OCI-LY7 (cell line): ENCODE data around the gene ZKSCAN5. TPM values are rescaled to one million over a fixed set of nuclear protein-coding genes. Genes with fewer than 3 reads are reported as not detected.

Experiments used
- BruUV-seq: library from RNA; stranded (reverse); fragments of 400-500 nt; replicated peaks from 2 replicates; lab custom pipeline; 2021; lab: Mats Ljungman, UMichigan
- CTCF ChIA-PET: fragments of 300-600 bp; sonication (Branson Sonifier 250); formaldehyde crosslinking; loops from one replicate; lab custom pipeline; 2022; ENCODE audit warnings: antibody characterized with exemption; ENCODE audit not compliant: unreplicated experiment; lab: Charles Lee
- POLR2A ChIA-PET: fragments of 300-600 bp; sonication (Branson Sonifier 250); formaldehyde crosslinking; loops from one replicate; lab custom pipeline; 2022; ENCODE audit warnings: antibody characterized with exemption; lab: Charles Lee
- DNase-seq: peaks from one replicate; pipeline ENCODE4 v3.0.0-alpha.2; 2015; ENCODE audit warnings: low spot score
- H2AFZ ChIP-seq: fragments of 200-600 bp; sonication (generic), shearing (Covaris generic); 2 replicates; pipeline ENCODE4 v1.6.1; 2014; ENCODE audit warnings: mild to moderate bottlenecking, antibody characterized with exemption, low read length, moderate library complexity
- H3K27ac ChIP-seq: fragments of 200-600 bp; sonication (generic); 2 replicates; pipeline ENCODE4 v1.5.1; 2014; ENCODE audit warnings: mixed run types, low read depth, mild to moderate bottlenecking, moderate library complexity, low read length, inconsistent platforms; ENCODE audit not compliant: poor library complexity, severe bottlenecking
- H3K36me3 ChIP-seq: fragments of 200-600 bp; sonication (generic); 2 replicates; pipeline ENCODE4 v1.6.1; 2014; ENCODE audit warnings: mild to moderate bottlenecking, antibody characterized with exemption, low read length, moderate library complexity, mixed read lengths; ENCODE audit not compliant: insufficient read depth
- H3K4me1 ChIP-seq: fragments of 200-600 bp; sonication (generic); 2 replicates; pipeline ENCODE4 v1.5.1; 2014; ENCODE audit warnings: mild to moderate bottlenecking, low read length; ENCODE audit not compliant: insufficient read depth, poor library complexity, severe bottlenecking
- H3K4me2 ChIP-seq: fragments of 200-600 bp; sonication (generic); 2 replicates; pipeline ENCODE4 v1.6.1; 2014; ENCODE audit warnings: mild to moderate bottlenecking, low read length
- H3K4me3 ChIP-seq: fragments of 200-600 bp; sonication (generic); 2 replicates; pipeline ENCODE4 v1.5.1; 2014; ENCODE audit warnings: mild to moderate bottlenecking, low read depth, low read length; ENCODE audit not compliant: poor library complexity, severe bottlenecking
- H3K79me2 ChIP-seq: fragments of 200-600 bp; sonication (generic); 2 replicates; pipeline ENCODE4 v1.6.1; 2016; ENCODE audit warnings: low read depth, mild to moderate bottlenecking, low read length, moderate library complexity, mixed read lengths; ENCODE audit not compliant: insufficient read depth
- H3K9me2 ChIP-seq: fragments of 200-600 bp; sonication (generic); 2 replicates; pipeline ENCODE4 v1.6.1; 2016; ENCODE audit warnings: mild to moderate bottlenecking, low read length, mixed read lengths; ENCODE audit not compliant: insufficient read depth
- H3K9me3 ChIP-seq: fragments of 200-600 bp; sonication (generic); 2 replicates; pipeline ENCODE4 v1.6.1; 2014; ENCODE audit warnings: mild to moderate bottlenecking, mixed run types, low read length, mixed read lengths
- H4K20me1 ChIP-seq: fragments of 200-600 bp; sonication (generic); 2 replicates; pipeline ENCODE4 v1.6.1; 2014; ENCODE audit warnings: mild to moderate bottlenecking, antibody characterized with exemption, low read length, moderate library complexity, mixed read lengths; ENCODE audit not compliant: insufficient read depth
- CTCF ChIP-seq: fragments of 200-600 bp; sonication (generic); conservative IDR thresholded peaks from 2 replicates; pipeline ENCODE4 v1.5.1; 2014; ENCODE audit warnings: mild to moderate bottlenecking, antibody characterized with exemption, low read length, moderate library complexity, mixed read lengths
- EZH2phosphoT487 ChIP-seq: fragments of 200-600 bp; sonication (generic); IDR thresholded peaks from 2 replicates; pipeline ENCODE4 v1.6.1; 2018; ENCODE audit warnings: low read depth, borderline replicate concordance, mild to moderate bottlenecking, mixed run types, antibody characterized with exemption, low read length, moderate library complexity, mixed read lengths
- intact Hi-C: fragments of 100-400 bp; cut with micrococcal nuclease; formaldehyde crosslinking; loops from one replicate; pipeline ENCODE4 v1.10.0; 2022; ENCODE audit not compliant: unreplicated experiment
- total RNA-seq, 2 experiments: library from RNA; depleted of rRNA in 1 of 2; stranded (reverse); fragments of >200 nt in 1 of 2; shearing (Covaris generic) in 1 of 2; gene quantifications; 2 replicates each; pipeline ENCODE4 v1.2.3, GENCODE V29; 2014 to 2022

ZKSCAN5 gene
- total RNA-seq, 2 experiments from 2014 or later = 12.2 to 14.5 TPM

DNA sequence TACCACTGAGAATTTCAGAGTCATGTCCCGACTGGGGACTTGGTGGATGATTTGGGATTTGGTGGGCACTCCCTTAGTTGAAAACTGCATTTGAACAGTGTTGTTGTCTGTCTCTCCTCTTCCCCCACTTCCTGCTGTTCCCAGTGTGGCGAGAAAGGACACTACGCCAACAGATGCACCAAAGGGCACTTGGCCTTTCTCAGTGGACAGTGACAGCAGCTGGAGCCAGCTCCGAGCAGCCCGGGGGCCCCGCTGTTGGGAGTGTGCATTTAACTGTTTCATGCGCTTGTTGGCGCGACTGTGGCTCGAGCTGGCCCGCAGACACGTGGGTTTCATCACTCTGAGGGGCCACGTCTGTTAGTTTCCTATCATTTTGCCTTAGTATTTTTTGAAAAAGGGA, 48.2 kb upstream of the ZKSCAN5 start:
- ChIA-PET CTCF (no interaction called here), POLR2A (interaction anchor here (1.1 kb wide), 1 partner anchor 9 kb away, joined by 3 read pairs; no protein-coding TSS in a partner anchor)
- H3K4me2 ChIP-seq = no peak overlapping the region
- intact Hi-C loops = no loop called here
- no TSS peak for BruUV-seq
- H3K27ac ChIP-seq = no peak overlapping the region
- no peaks in the 10 kb centered on the region for H3K9me2 ChIP-seq
- no peaks in the 10 kb centered on the region for H4K20me1 ChIP-seq
- H3K4me3 ChIP-seq = no peak overlapping the region
- H3K4me1 ChIP-seq = peaks cover 3% of the 10 kb centered on the region
- H2AFZ ChIP-seq = no peak overlapping the region
- no peaks in the 10 kb centered on the region for H3K9me3 ChIP-seq
- peaks cover 99% of the 10 kb centered on the region for H3K36me3 ChIP-seq
- TF ChIP-seq CTCF = no peak
- peaks cover 27% of the 10 kb centered on the region for H3K79me2 ChIP-seq
- DNase-seq = no peak

- H3K4me3 ChIP-seq = no peak overlapping the region
- ChIA-PET POLR2A (no interaction called here), CTCF (no interaction called here)
- H4K20me1 ChIP-seq = no peaks in the 10 kb centered on the region
- TF ChIP-seq EZH2phosphoT487 = no peak
- TF ChIP-seq CTCF = no peak
- H3K27ac ChIP-seq = no peak overlapping the region
- no peaks in the 10 kb centered on the region for H3K9me3 ChIP-seq
- peaks cover 99% of the 10 kb centered on the region for H3K36me3 ChIP-seq
- H3K4me1 ChIP-seq = peaks cover 5% of the 10 kb centered on the region
- H3K9me2 ChIP-seq = no peaks in the 10 kb centered on the region
- BruUV-seq = no TSS peak
- no peak overlapping the region for H3K4me2 ChIP-seq
- H2AFZ ChIP-seq = no peak overlapping the region
- intact Hi-C loops = no loop called here
- peaks cover 35% of the 10 kb centered on the region for H3K79me2 ChIP-seq
- no peak for DNase-seq
These were observed 47.3 kb upstream of the ZKSCAN5 start for GRCh38 chr7:99457050-99457649.

DNA sequence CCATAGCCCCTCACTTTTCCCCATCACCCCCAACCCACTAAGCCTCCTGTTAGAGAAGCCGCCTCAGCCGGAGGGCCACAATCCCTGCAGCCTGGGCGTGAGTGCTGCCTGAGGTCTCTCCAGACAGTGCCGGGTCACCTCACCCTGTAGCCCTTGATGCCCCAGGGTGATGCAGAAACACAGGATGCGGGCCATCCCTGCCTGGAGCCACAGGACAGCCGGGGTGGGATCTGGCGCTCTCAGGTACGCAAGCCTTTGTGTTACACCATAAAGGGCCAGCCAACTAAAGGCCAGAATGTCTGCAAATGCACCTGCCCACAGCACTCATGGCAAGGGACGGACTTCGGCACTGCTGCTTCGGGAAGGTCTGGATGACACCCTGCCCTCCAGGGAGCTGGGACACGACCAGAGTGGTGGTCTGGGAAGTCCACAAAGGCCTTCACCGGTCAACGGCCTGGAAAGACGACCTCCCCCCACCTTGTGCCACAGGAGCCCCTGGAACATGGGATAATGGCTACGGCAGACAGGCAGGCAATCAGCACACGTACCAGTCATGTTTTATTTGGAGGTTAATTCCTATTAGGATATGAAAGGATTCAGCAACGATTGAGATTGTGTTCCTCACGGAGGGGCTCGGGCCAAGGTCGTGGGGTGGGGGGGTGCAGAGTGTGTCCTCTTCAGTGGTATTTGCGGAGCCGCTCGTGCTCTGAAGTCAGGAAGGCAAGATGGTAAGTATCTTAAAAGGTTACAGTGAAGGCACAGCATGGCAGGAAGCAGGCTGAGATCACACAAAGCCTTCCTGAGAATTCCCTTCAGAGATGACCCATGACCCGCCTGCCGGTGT, 46.6 kb upstream of the ZKSCAN5 start:
- Histone ChIP-seq H3K79me2 (peaks cover 41% of the 10 kb centered on the region), H3K27ac (no peak overlapping the region), H3K9me3 (0 out of 2 replicates have a peak, but pooled peaks cover 4% of the 10 kb centered on the region), H3K4me1 (peaks cover 5% of the 10 kb centered on the region), H4K20me1 (no peaks in the 10 kb centered on the region), H3K4me2 (no peak overlapping the region), H3K4me3 (no peak overlapping the region), H2AFZ (no peak overlapping the region), H3K9me2 (no peaks in the 10 kb centered on the region), H3K36me3 (peaks cover 98% of the 10 kb centered on the region)
- BruUV-seq = no TSS peak
- POLR2A ChIA-PET = no interaction called here
- intact Hi-C loops = no loop called here
- TF ChIP-seq CTCF (no peak), EZH2phosphoT487 (no peak)
- no peak for DNase-seq
- CTCF ChIA-PET = no interaction called here
